Activated naive CD4-positive, alpha-beta T cell treated with anti-CD3 and anti-CD28 coated beads for 36 hours (primary cell): ENCODE measurements around the gene PLEKHG4B. TPM values are rescaled to one million over a fixed set of nuclear protein-coding genes. Genes with fewer than 3 reads are reported as not detected.
A peak's percentile ranks its signal among the peaks of the same experiment; 100 is the strongest.
"Not testable (repeated sequence)": the region's sequence is repeated elsewhere in the genome, so short reads cannot be mapped to it uniquely, and the experiment has no call there.

Experiments used
- CTCF ChIA-PET: fragments of 350-600 bp; sonication (Branson Sonifier 250); formaldehyde crosslinking; loops from one replicate; lab custom pipeline; 2021; ENCODE audit warnings: antibody characterized with exemption; lab: Charles Lee
- DNase-seq: peaks from one replicate; pipeline ENCODE4 v3.0.0-alpha.2; 2020
- H3K27ac Mint-ChIP-seq: one replicate; pipeline ENCODE4 v1.8.0; 2021; ENCODE audit warnings: mild to moderate bottlenecking, mixed read lengths
- H3K27me3 Mint-ChIP-seq: one replicate; pipeline ENCODE4 v1.8.0; 2021; ENCODE audit warnings: low read depth, mixed read lengths
- H3K36me3 Mint-ChIP-seq: one replicate; pipeline ENCODE4 v1.8.0; 2021; ENCODE audit warnings: low read depth, mixed read lengths
- H3K4me1 Mint-ChIP-seq: one replicate; pipeline ENCODE4 v1.8.0; 2021; ENCODE audit warnings: low read depth, mixed read lengths
- H3K4me3 Mint-ChIP-seq: one replicate; pipeline ENCODE4 v1.8.0; 2021; ENCODE audit warnings: mild to moderate bottlenecking, moderate library complexity, mixed read lengths
- H3K9me3 Mint-ChIP-seq: one replicate; pipeline ENCODE4 v1.8.0; 2021; ENCODE audit warnings: mixed read lengths
- intact Hi-C: fragments of 100-400 bp; cut with micrococcal nuclease; formaldehyde crosslinking; loops from one replicate; pipeline ENCODE4 v1.15.1; 2023
- total RNA-seq, 2 experiments: library from RNA; stranded (reverse); gene quantifications; one replicate each; pipeline ENCODE4 v1.2.3, GENCODE V29; 2021

Gene PLEKHG4B
- total RNA-seq, 2 experiments from 2014 or later, result not detected

DNA sequence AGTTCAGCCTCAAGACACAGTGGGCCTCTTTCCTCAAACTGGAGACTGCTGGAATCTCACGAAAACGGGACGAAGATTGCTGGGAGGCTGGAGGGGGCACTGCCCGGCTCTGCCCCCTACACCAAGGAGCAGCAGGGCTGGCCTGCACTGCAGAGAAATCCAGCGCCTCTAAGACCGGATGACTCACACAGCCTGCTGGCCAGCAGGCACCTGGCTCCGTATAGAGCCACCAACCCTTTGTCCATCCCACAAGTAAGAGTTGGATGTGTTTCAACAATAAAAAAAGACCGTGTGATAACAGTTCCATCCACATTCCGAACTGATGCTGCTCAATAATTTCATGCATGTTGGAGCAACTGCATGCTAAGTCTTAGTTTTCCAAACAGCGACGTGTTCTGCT is 114.4 kb downstream of the PLEKHG4B start:
- H3K9me3 Mint-ChIP-seq, result no peaks in the 10 kb centered on the region
- CTCF ChIA-PET, result no interaction called here
- no peak for DNase-seq
- H3K27me3 Mint-ChIP-seq, result no peaks in the 10 kb centered on the region
- H3K36me3 Mint-ChIP-seq, result peaks cover 30% of the 10 kb centered on the region
- H3K4me3 Mint-ChIP-seq, result no peak overlapping the region
- peaks cover 16% of the 10 kb centered on the region for H3K4me1 Mint-ChIP-seq
- intact Hi-C loops, result no loop called here
- H3K27ac Mint-ChIP-seq, result no peak overlapping the region

GRCh38 chr5:206927-207536 is 115.1 kb downstream of the PLEKHG4B start:
- intact Hi-C loops, result no loop called here
- DNase-seq, result no peak
- Mint-ChIP-seq H3K4me3 (no peak overlapping the region), H3K9me3 (no peaks in the 10 kb centered on the region), H3K4me1 (peaks cover 16% of the 10 kb centered on the region), H3K36me3 (peaks cover 30% of the 10 kb centered on the region), H3K27ac (no peak overlapping the region), H3K27me3 (no peaks in the 10 kb centered on the region)
- CTCF ChIA-PET, result interaction anchor here (1.4 kb wide), 1 partner anchor 19 kb away, joined by 6 read pairs; no protein-coding TSS in a partner anchor

- peaks cover 29% of the 10 kb centered on the region for H3K36me3 Mint-ChIP-seq
- no peak overlapping the region for H3K4me3 Mint-ChIP-seq
- intact Hi-C loops, result no loop called here
- no peak overlapping the region for H3K27ac Mint-ChIP-seq
- H3K9me3 Mint-ChIP-seq, result no peaks in the 10 kb centered on the region
- CTCF ChIA-PET, result interaction anchor here (1.4 kb wide), 1 partner anchor 19 kb away, joined by 6 read pairs; no protein-coding TSS in a partner anchor
- peaks cover 16% of the 10 kb centered on the region for H3K4me1 Mint-ChIP-seq
- DNase-seq, result no peak
- no peaks in the 10 kb centered on the region for H3K27me3 Mint-ChIP-seq
Measured at GRCh38 chr5:207599-207998, 115.6 kb downstream of the PLEKHG4B start.

- peaks cover 28% of the 10 kb centered on the region for H3K36me3 Mint-ChIP-seq
- H3K27ac Mint-ChIP-seq, result no peak overlapping the region
- CTCF ChIA-PET, result interaction anchor here (1.4 kb wide), 1 partner anchor 20 kb away, joined by 6 read pairs; no protein-coding TSS in a partner anchor
- intact Hi-C loops, result no loop called here
- no peak overlapping the region for H3K4me3 Mint-ChIP-seq
- no peaks in the 10 kb centered on the region for H3K9me3 Mint-ChIP-seq
- DNase-seq, result no peak
- H3K27me3 Mint-ChIP-seq, result no peaks in the 10 kb centered on the region
- peaks cover 18% of the 10 kb centered on the region for H3K4me1 Mint-ChIP-seq
Measured at GRCh38 chr5:208449-209114, 116.6 kb downstream of the PLEKHG4B start.

- peaks cover 23% of the 10 kb centered on the region for H3K36me3 Mint-ChIP-seq
- DNase-seq, result no peak
- H3K27me3 Mint-ChIP-seq, result no peaks in the 10 kb centered on the region
- H3K4me3 Mint-ChIP-seq, result no peak overlapping the region
- H3K9me3 Mint-ChIP-seq, result no peaks in the 10 kb centered on the region
- CTCF ChIA-PET, result interaction anchor here (0.5 to 1.3 kb wide), 2 partner anchors 25 to 184 kb away, joined by 3 read pairs; no protein-coding TSS in a partner anchor
- intact Hi-C loops, result no loop called here
- no peak overlapping the region for H3K27ac Mint-ChIP-seq
- H3K4me1 Mint-ChIP-seq, result peaks cover 46% of the 10 kb centered on the region
Measured at GRCh38 chr5:213803-214395, 121.9 kb downstream of the PLEKHG4B start.

GRCh38 chr5:215256-215655 is 123.3 kb downstream of the PLEKHG4B start:
- intact Hi-C loops, result loop anchor here (5.0 kb wide), 2 partner anchors 242 to 257 kb away; no protein-coding TSS in a partner anchor
- H3K4me3 Mint-ChIP-seq, result peak overlapping the region; percentile 22

GRCh38 chr5:216076-216475 is 124.1 kb downstream of the PLEKHG4B start:
- CTCF ChIA-PET, DNase-seq, H3K9me3 Mint-ChIP-seq, H3K27me3 Mint-ChIP-seq, H3K4me3 Mint-ChIP-seq: not testable (repeated sequence)
- Mint-ChIP-seq H3K36me3 (peaks cover 19% of the 10 kb centered on the region), H3K27ac (peak overlapping the region; percentile 81), H3K4me1 (peaks cover 46% of the 10 kb centered on the region)
- intact Hi-C loops, result loop anchor here (5.0 kb wide), 2 partner anchors 241 to 256 kb away; no protein-coding TSS in a partner anchor

More at GRCh38 chr5:215256-215655, 123.3 kb downstream of the PLEKHG4B start:
- H3K36me3 Mint-ChIP-seq, result peaks cover 23% of the 10 kb centered on the region
- H3K9me3 Mint-ChIP-seq, DNase-seq, CTCF ChIA-PET, H3K27me3 Mint-ChIP-seq: not testable (repeated sequence)
- peaks cover 40% of the 10 kb centered on the region for H3K4me1 Mint-ChIP-seq
- peak overlapping the region; percentile 82 for H3K27ac Mint-ChIP-seq

GRCh38 chr5:217494-218456 is 125.8 kb downstream of the PLEKHG4B start, which contains the start of the genes CCDC127 and SDHA:
TSS of gene CCDC127 (minus strand) at chr5:218153. CDS start at chr5:216849, 1,304 bp downstream.
TSS of gene SDHA (plus strand) at chr5:218320. CDS start at chr5:218356, 36 bp downstream.
- CTCF ChIA-PET, result interaction anchor here (0.9 to 2.6 kb wide), 2 partner anchors 17 to 30 kb away, joined by 4 to 13 read pairs; no protein-coding TSS in a partner anchor
- H3K27me3 Mint-ChIP-seq, H3K9me3 Mint-ChIP-seq: not testable (repeated sequence)
- H3K36me3 Mint-ChIP-seq, result peaks cover 19% of the 10 kb centered on the region
- H3K4me1 Mint-ChIP-seq, result peaks cover 58% of the 10 kb centered on the region
- intact Hi-C loops, result loop anchor here (1.0 to 5.0 kb wide), 4 partner anchors 29 to 255 kb away; partner anchors contain the start of gene PDCD6
- peak; percentile 94 for DNase-seq
- peak within 1 kb of the TSS; percentile 86 for H3K27ac Mint-ChIP-seq
- peak within 1 kb of the TSS; percentile 92 for H3K4me3 Mint-ChIP-seq

GRCh38 chr5:218457-219291 is 126.7 kb downstream of the PLEKHG4B start:
- H3K27me3 Mint-ChIP-seq, result no peaks in the 10 kb centered on the region
- H3K27ac Mint-ChIP-seq, result peak overlapping the region; percentile 86
- peak; percentile 21 for DNase-seq
- H3K36me3 Mint-ChIP-seq, result peaks cover 22% of the 10 kb centered on the region
- intact Hi-C loops, result loop anchor here (1.0 to 5.0 kb wide), 4 partner anchors 30 to 254 kb away; partner anchors contain the start of gene PDCD6
- peak overlapping the region; percentile 92 for H3K4me3 Mint-ChIP-seq
- peaks cover 62% of the 10 kb centered on the region for H3K4me1 Mint-ChIP-seq
- no peaks in the 10 kb centered on the region for H3K9me3 Mint-ChIP-seq
- CTCF ChIA-PET, result interaction anchor here (0.9 to 2.6 kb wide), 2 partner anchors 18 to 31 kb away, joined by 4 to 13 read pairs; no protein-coding TSS in a partner anchor

DNA sequence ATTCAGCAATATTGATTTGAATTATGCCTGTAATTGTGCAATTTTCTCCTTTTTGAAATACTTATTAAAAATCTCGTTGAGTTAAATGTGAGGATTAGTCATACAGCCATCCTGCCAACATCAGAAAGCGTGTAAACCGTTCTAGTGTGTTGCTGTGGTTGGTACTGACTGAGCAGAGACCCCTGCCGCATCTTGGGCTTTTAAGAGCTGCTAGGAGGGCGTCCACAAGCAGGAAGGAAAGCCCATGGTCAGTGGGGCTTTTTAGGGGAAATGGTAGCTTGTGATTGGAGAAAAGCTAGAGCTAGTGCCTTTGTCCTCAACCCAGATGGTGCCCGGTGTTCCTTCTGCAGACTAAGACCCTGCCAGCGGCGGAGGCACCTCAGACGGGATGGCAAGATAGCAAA is 127.5 kb downstream of the PLEKHG4B start:
- CTCF ChIA-PET, result interaction anchor here (1.1 to 2.6 kb wide), 2 partner anchors 31 to 64 kb away, joined by 6 to 13 read pairs; no protein-coding TSS in a partner anchor
- intact Hi-C loops, result loop anchor here (5.0 kb wide), 2 partner anchors 238 to 253 kb away; no protein-coding TSS in a partner anchor
- Mint-ChIP-seq H3K27ac (peak overlapping the region; percentile 86), H3K27me3 (no peaks in the 10 kb centered on the region), H3K36me3 (peaks cover 15% of the 10 kb centered on the region), H3K9me3 (no peaks in the 10 kb centered on the region), H3K4me1 (peaks cover 54% of the 10 kb centered on the region), H3K4me3 (peak overlapping the region; percentile 92)
- DNase-seq, result peak; percentile 40
